ENCODE data around the gene KCNG2. TPM values are rescaled to one million over a fixed set of nuclear protein-coding genes. Genes with fewer than 3 reads are reported as not detected.

Gene KCNG2
- total and polyA plus RNA-seq, 10 of the 15 experiments (the other 5 are each of a cell fraction or from before 2014, with no cell fraction given) = 0.20 to 0.23 TPM; not detected in 8

- Histone ChIP-seq H3K27ac (ENCODE audit: control insufficient read depth, insufficient read depth) (no peak overlapping the region), H3K79me2 (ENCODE audit: control insufficient read depth, insufficient read depth, low read length) (peaks cover 3% of the 10 kb centered on the region), H3K4me2 (ENCODE audit: control insufficient read depth, insufficient read depth) (no peak overlapping the region), H3K27me3 (replicated peaks in 1 of 2; ENCODE audit: control insufficient read depth in 2 of 2, insufficient read depth in 2 of 2, low read length in 1 of 2) (no peaks in the 10 kb centered on the region), H3K9ac (ENCODE audit: control insufficient read depth, insufficient read depth, low read length) (no peak overlapping the region), H3K4me1 (ENCODE audit: control insufficient read depth, insufficient read depth, low read length) (no peaks in the 10 kb centered on the region), H3K9me3 (replicated peaks; ENCODE audit: control insufficient read depth, insufficient read depth, low read length) (peaks cover 23% of the 10 kb centered on the region), H4K20me1 (ENCODE audit: control insufficient read depth, insufficient read depth) (no peaks in the 10 kb centered on the region), H2AFZ (ENCODE audit: control insufficient read depth, low read depth, low read length) (no peak overlapping the region), H3K4me3 (no peak overlapping the region), H3K36me3 (ENCODE audit: control insufficient read depth in 2 of 2, insufficient read depth in 2 of 2, low read length in 1 of 2) (peaks cover 7 to 12% of the 10 kb centered on the region in 2 experiments)
- DNase-seq (ENCODE audit: low read depth, low spot score) (no peak), ATAC-seq (no peak), FAIRE-seq (no peak)
- ChIA-PET RAD21 (ENCODE audit: unreplicated experiment) (no interaction called here), SMC1A (ENCODE audit: uncharacterized antibody, unreplicated experiment) (interaction anchor here (0.7 kb wide), 1 partner anchor 18 kb away, joined by 3 read pairs; no protein-coding TSS in a partner anchor), POLR2A (no interaction called here), CTCF (interaction anchor here (0.6 kb wide), 1 partner anchor 148 kb away, joined by 3 read pairs; no protein-coding TSS in a partner anchor)
- no TSS peak for BruUV-seq (replicated peaks)
- intact Hi-C loops (cut with micrococcal nuclease; ENCODE audit: unreplicated experiment) (no loop called here), in situ Hi-C loops (cut with MboI) (no loop called here)
- 96% methylated on average over 2 of the region's 2 CpGs for WGBS (ENCODE audit: insufficient coverage, insufficient replicate concordance, low lambda C conversion rate, missing lambda C conversion rate)
- TF ChIP-seq EZH2 (IDR thresholded peaks at IDR 0.05; ENCODE audit: borderline replicate concordance, control insufficient read depth, low read depth, low read length) (no peak), CEBPZ (IDR thresholded peaks at IDR 0.05; ENCODE audit: low read depth, low read length) (no peak), SMC3 (IDR thresholded peaks at IDR 0.05; ENCODE audit: borderline replicate concordance, low read length) (no peak), PBX3 (IDR thresholded peaks at IDR 0.05; ENCODE audit: insufficient replicate concordance, low read depth, low read length) (no peak), YBX1 (IDR thresholded peaks at IDR 0.05) (no peak), POLR2AphosphoS5 (IDR thresholded peaks at IDR 0.05; ENCODE audit: low read length) (no peak), RELB (IDR thresholded peaks at IDR 0.05; ENCODE audit: low read depth) (peak; percentile 53; the same call in 1 of the 2 replicates), ASH2L (IDR thresholded peaks at IDR 0.05; ENCODE audit: borderline replicate concordance, low read depth) (no peak), MYB (IDR thresholded peaks at IDR 0.05; ENCODE audit: borderline replicate concordance, low read depth, low read length) (no peak), ZNF24 (IDR thresholded peaks at IDR 0.05) (0 out of 2 replicates have a peak, but pooled peaks have one; percentile 18), ZNF207 (IDR thresholded peaks at IDR 0.05; ENCODE audit: borderline replicate concordance) (no peak), PAX5 (IDR thresholded peaks at IDR 0.05; ENCODE audit: borderline replicate concordance, low read depth, low read length) (no peak), POU2F2 (IDR thresholded peaks at IDR 0.05; ENCODE audit: borderline replicate concordance, low read depth, low read length) (no peak)
These were observed 132.4 kb downstream of the KCNG2 start for GRCh38 chr18:79930020-79930642.

Measured in GM12878 (cell line).